ENCODE results near the gene FAIM2.

Gene FAIM2

GRCh38 chr12:49946086-49946485 is 42.4 kb upstream of the FAIM2 start (continued):
- no peak for TF ChIP-seq ZNF280D (tag by site-specific recombination; IDR thresholded peaks at IDR 0.05)

DNA sequence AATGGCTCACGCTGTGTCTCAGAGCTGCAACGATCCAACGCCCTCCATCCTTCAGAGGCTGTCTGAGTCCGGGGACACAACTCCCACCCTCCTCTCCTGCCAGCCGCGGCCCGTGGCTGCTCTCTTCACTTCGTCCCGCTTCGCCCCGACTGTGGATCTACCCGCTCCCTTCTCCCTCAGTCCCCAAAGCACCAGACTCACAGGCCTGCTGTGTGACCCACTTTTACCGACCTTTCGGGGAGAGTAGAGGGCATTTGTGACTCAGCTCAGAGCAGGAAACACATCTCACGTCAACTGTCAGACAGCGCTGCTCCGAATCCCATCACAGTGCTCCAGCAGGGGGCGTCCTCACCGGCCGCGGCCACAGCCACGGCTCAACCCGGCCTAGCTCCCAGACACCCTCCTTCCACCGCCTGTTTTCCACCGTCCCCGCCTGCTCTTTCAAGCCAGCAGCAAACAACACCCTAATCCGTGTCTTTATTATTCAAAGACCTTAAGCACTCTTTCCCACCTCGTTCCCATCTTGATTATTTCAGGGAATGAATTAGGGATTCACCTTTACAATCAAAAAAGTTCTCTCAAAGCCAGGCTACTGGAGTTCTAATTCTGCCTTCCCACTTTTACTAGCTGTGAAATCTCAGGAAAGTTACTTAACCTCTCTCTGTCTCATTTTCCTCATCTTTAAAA is 41.8 kb upstream of the FAIM2 start:
- ChIA-PET POLR2A (interaction anchor here (0.6 to 1.4 kb wide), 8 partner anchors 11 to 204 kb away, joined by 3 to 6 read pairs (median 3); partner anchors contain the start of gene TMBIM6), CTCF (interaction anchor here (0.6 to 4.0 kb wide), 51 partner anchors 8 to 320 kb away, joined by 3 to 76 read pairs (median 6); partner anchors contain the start of gene FAIM2)
- no peaks in the 10 kb centered on the region for H3K9me3 ChIP-seq (ENCODE audit: control insufficient read depth, insufficient read depth, low read depth, low read length)
- H3K4me1 ChIP-seq (ENCODE audit: control insufficient read depth, insufficient read depth, low read length): no peaks in the 10 kb centered on the region
- no peak overlapping the region for H3K27ac ChIP-seq (ENCODE audit: extremely low read depth, low read depth, low read length)
- no peaks in the 10 kb centered on the region for H3K36me3 ChIP-seq (ENCODE audit: control insufficient read depth in 2 of 2, insufficient read depth in 1 of 2, low read length in 2 of 2)
- peak overlapping the region; percentile 14; the same call in 1 of the 2 replicates for H3K4me3 ChIP-seq (ENCODE audit: low read depth, low read length)
- TF ChIP-seq ZNF132 (tag by site-specific recombination; IDR thresholded peaks at IDR 0.05; ENCODE audit: borderline replicate concordance) (no peak), ZNF19 (tag by site-specific recombination; IDR thresholded peaks at IDR 0.05; ENCODE audit: low read depth) (no peak), HOXA7 (CRISPR knock-in tag; IDR thresholded peaks at IDR 0.05; ENCODE audit: borderline replicate concordance) (no peak), BCL11B (tag by site-specific recombination; IDR thresholded peaks at IDR 0.05; ENCODE audit: low read depth) (no peak), ZNF239 (tag by site-specific recombination; IDR thresholded peaks at IDR 0.05) (no peak), ZNF623 (tag by site-specific recombination; IDR thresholded peaks at IDR 0.05) (no peak), ZNF175 (tag by site-specific recombination; IDR thresholded peaks at IDR 0.05) (no peak), ZNF76 (tag by site-specific recombination; IDR thresholded peaks at IDR 0.05; ENCODE audit: borderline replicate concordance, low read depth) (peak; percentile 72), ZNF221 (tag by site-specific recombination; IDR thresholded peaks at IDR 0.05; ENCODE audit: borderline replicate concordance) (no peak), SP7 (tag by site-specific recombination; IDR thresholded peaks at IDR 0.05) (peak; percentile 75), ZNF843 (tag by site-specific recombination; IDR thresholded peaks at IDR 0.05) (no peak), ZNF426 (tag by site-specific recombination; IDR thresholded peaks at IDR 0.05) (no peak), ZNF704 (tag by site-specific recombination; IDR thresholded peaks at IDR 0.05) (no peak), TCF7L2 (IDR thresholded peaks at IDR 0.05; ENCODE audit: borderline replicate concordance, low read depth, low read length) (no peak), ZBTB17 (tag by site-specific recombination; IDR thresholded peaks at IDR 0.05) (peak; percentile 84), ZIC2 (tag by site-specific recombination; IDR thresholded peaks at IDR 0.05) (peak; percentile 26; the same call in 1 of the 2 replicates), ZNF777 (tag by site-specific recombination; IDR thresholded peaks at IDR 0.05; ENCODE audit: borderline replicate concordance) (no peak), ZNF785 (tag by site-specific recombination; IDR thresholded peaks at IDR 0.05) (no peak), ZNF521 (tag by site-specific recombination; IDR thresholded peaks at IDR 0.05) (no peak), ZNF664 (tag by site-specific recombination; IDR thresholded peaks at IDR 0.05) (no peak), ZNF37A (tag by site-specific recombination; IDR thresholded peaks at IDR 0.05) (no peak), ZSCAN23 (tag by site-specific recombination; IDR thresholded peaks at IDR 0.05) (no peak), ZNF48 (tag by site-specific recombination; IDR thresholded peaks at IDR 0.05) (no peak), ZNF394 (tag by site-specific recombination; IDR thresholded peaks at IDR 0.05; ENCODE audit: borderline replicate concordance) (peak; percentile 23; the same call in 1 of the 2 replicates)
- TF ChIP-seq, protein P1, sequence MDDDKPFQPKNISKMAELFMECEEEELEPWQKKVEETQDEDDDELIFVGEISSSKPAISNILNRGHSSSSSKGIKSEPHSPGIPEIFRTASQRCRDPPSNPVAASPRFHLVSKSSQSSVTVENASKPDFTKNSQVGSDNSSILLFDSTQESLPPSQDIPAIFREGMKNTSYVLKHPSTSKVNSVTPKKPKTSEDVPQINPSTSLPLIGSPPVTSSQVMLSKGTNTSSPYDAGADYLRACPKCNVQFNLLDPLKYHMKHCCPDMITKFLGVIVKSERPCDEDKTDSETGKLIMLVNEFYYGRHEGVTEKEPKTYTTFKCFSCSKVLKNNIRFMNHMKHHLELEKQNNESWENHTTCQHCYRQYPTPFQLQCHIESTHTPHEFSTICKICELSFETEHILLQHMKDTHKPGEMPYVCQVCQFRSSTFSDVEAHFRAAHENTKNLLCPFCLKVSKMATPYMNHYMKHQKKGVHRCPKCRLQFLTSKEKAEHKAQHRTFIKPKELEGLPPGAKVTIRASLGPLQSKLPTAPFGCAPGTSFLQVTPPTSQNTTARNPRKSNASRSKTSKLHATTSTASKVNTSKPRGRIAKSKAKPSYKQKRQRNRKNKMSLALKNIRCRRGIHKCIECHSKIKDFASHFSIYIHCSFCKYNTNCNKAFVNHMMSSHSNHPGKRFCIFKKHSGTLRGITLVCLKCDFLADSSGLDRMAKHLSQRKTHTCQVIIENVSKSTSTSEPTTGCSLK (tag by site-specific recombination; IDR thresholded peaks at IDR 0.05): no peak
- TF ChIP-seq, protein P2, sequence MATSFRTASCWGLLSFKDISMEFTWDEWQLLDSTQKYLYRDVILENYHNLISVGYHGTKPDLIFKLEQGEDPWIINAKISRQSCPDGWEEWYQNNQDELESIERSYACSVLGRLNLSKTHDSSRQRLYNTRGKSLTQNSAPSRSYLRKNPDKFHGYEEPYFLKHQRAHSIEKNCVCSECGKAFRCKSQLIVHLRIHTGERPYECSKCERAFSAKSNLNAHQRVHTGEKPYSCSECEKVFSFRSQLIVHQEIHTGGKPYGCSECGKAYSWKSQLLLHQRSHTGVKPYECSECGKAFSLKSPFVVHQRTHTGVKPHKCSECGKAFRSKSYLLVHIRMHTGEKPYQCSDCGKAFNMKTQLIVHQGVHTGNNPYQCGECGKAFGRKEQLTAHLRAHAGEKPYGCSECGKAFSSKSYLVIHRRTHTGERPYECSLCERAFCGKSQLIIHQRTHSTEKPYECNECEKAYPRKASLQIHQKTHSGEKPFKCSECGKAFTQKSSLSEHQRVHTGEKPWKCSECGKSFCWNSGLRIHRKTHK (tag by site-specific recombination; IDR thresholded peaks at IDR 0.05): no peak
- TF ChIP-seq, protein P3, sequence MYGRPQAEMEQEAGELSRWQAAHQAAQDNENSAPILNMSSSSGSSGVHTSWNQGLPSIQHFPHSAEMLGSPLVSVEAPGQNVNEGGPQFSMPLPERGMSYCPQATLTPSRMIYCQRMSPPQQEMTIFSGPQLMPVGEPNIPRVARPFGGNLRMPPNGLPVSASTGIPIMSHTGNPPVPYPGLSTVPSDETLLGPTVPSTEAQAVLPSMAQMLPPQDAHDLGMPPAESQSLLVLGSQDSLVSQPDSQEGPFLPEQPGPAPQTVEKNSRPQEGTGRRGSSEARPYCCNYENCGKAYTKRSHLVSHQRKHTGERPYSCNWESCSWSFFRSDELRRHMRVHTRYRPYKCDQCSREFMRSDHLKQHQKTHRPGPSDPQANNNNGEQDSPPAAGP (tag by site-specific recombination; IDR thresholded peaks at IDR 0.05): peak; percentile 66

Measured in HEK293 (cell line).